NCI-H345 treated with DMSO at 0.1 percent for 48 hours (cell line): Measurements from ENCODE around the gene CIDEC.
"Not testable (repeated sequence)": the region's sequence is repeated elsewhere in the genome, so short reads cannot be mapped to it uniquely, and the experiment has no call there.

ENCODE experiments used
- DNase-seq: peaks from one replicate; lab custom pipeline; 2025; ENCODE audit not compliant: unreplicated experiment; lab: John Stamatoyannopoulos, UW

The CIDEC gene

DNA sequence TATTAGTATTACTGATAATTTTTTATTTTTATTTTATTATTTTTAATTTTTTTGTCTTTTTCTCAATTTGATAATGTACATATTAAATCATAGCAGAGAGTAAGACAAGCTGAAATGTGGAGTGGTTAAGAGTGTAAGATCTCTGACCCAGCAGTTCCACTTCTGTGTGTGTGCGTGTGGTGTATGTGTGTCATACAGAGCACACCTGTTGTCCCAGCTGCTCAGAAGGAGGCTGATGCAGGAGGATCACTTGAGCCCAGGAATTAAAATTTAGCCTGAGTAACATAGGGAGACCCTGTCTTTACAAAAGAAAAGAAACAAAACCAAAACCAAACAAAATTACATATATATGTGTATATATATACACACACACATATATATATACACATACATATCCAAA, 1.4 kb upstream of the CIDEC start:
- DNase-seq, result no peak

DNA sequence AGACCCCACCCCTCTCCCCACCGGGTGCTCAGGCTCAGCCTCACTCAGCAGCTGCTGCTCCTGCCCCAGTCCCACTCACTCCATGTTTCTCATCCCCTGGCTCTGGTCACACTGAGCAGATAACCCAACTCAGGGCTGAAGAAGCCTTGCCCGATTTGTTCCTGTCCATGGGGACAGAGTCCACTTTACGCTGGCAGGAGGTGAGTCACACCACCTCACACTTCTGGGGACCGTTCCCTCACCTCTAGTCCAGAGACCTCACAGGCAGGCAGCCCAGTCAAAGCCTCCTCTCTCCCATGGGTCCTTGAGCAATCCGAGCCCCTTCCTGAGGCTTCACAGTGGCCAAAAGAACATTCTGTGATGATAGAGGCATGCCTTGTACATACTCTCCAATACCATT, 1.4 kb downstream of the CIDEC start:
- no peak for DNase-seq

DNA sequence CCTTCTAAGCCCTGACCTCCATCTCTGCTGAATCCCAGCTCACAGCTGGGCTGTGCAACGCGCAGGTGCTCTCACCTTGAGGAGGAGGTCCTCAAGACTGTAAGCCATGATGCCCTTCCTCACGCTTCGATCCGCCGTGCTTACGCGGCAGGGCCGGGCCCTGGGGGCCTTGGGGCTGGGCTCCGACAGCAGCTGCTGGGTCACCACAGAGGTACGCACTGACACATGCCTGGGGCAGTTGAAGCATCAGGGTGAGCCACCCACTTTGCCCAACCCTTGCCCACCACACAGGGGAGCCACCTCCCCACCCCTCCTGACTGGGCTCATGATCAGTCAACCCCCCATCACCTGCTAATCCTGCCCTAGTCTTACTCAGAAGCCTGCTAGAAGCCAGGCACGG, 3.1 kb downstream of the CIDEC start:
- DNase-seq, result no peak

DNA sequence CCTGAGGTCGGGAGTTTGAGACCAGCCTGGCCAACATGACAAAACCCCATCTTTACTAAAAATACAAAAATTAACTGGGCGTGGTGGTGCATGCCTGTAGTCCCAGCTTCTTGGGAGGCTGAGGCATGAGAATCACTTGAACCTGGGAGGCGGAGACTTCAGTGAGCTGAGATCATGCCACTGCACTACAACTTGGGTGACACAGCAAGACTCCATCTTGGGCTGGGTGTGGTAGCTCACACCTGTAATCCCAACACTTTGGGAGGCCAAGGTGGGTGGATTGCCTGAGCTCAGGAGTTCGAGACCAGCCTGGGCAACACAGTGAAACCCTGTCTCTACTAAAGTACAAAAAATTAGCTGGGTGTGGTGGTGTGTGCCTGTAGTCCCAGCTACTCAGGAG, 3.8 kb downstream of the CIDEC start:
- not testable (repeated sequence) for DNase-seq

DNA sequence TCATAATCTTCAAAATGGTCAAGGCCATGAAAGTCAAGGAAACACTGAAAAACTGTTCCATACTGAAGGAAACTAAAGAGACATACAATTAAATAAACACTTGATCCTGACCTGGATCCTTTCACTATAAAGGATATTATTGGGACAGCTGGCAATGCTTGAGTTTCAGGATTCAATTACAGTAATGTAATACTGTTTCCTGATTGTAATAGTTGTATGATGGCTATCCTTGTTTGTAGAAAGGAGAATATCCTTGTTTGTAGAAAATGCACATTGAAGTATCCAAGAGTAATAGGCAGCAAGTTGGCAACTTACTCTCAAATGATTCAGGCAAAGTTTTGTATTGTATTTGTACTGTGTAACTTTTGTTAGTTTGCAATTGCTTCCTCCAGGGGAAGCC, 4.6 kb downstream of the CIDEC start:
- no peak for DNase-seq

DNA sequence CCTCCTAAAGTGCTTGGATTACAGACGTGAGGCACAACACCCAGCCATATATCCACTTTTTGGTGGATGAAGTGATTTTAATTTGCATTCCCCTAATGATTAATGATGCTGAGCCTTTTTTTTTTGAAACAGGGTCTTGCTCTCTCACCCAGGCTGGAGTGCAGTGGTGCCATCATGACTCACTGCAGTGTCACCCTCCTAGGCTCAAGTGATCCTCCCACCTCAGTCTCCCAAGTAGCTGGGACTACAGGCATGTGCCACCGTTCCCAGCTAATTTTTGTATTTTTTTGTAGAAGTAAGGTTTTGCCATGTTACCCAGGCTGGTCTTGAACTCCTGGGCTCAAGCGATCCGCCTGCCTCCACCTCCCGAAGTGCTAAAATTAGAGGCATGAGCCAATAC, 8.0 kb downstream of the CIDEC start:
- DNase-seq, result not testable (repeated sequence)

DNA sequence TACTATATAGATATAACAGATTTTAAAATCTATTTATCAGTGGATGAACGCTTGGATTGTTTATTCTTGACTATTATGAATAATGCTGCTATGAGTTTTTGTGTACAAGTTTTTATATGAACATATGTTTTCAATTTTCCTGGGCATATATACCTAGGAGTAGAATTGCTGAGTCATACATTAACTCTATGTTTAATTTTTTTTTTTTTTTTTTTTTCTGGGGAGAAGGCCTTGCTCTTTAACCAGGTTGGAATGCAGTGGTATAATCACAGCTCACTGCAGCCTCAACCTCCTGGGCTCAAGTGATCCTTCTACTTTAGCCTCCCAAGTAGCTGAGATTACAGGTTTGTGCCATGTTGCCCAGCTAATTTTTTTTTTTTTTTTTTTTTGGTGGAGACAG, 9.1 kb downstream of the CIDEC start:
- DNase-seq, result no peak

DNA sequence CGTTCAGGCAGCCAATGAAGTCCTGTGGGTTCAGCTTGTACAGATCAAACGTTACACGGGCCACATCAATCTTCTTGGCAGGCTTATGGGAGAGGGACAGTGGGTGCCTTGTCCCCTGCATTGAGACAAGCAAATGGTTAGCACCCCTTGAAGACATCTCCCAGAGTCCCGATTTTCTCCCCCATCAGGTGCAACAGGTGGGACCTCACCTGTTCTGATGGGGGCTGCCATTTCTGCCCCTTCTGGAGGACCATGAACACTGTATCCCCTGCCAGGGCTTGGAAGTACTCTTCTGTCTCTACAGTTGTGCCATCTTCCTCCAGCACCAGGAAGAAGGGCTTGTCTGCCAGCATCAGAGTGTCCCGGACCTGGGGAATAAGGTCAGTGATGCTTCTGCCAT, 10.1 kb downstream of the CIDEC start:
- no peak for DNase-seq

DNA sequence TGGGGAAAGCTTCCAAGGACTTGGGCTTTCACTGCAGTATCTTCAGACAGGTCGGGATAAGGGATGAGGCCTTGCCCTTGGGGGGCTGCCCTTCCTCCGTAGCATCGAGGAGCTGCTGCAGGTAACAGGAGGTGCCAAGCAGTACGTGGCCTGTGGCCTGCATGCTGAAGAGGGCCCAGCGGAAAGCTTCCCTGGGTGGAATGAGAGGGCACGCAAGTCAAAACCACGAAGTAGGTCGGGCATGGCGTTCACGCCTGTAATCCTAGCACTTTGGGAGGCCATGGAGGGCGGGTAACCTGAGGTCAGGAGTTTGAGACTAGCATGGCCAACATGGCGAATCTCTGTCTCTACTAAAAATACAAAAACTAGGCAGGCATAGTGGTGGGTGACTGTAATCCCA, 12.9 kb downstream of the CIDEC start:
- no peak for DNase-seq

DNA sequence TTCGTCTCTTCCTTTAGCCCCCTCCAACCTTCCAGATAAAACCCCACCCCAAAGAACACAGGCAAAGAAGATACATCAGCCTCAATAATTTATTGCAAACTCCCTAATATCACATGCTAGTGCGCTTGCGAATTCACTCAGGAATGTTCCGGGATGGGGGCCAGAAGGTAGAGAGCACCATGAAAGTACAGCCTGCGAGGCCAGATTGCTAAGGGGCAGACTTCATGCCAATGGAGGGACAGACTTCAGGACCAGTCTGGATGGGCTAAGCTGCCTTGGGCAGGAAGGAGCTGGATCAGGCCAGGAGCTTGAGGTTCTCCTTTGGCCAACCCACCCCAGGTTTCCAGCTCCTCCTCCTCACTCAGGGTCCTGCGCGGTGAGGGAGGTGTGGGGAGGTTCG, 13.4 kb downstream of the CIDEC start:
- DNase-seq, result no peak

DNA sequence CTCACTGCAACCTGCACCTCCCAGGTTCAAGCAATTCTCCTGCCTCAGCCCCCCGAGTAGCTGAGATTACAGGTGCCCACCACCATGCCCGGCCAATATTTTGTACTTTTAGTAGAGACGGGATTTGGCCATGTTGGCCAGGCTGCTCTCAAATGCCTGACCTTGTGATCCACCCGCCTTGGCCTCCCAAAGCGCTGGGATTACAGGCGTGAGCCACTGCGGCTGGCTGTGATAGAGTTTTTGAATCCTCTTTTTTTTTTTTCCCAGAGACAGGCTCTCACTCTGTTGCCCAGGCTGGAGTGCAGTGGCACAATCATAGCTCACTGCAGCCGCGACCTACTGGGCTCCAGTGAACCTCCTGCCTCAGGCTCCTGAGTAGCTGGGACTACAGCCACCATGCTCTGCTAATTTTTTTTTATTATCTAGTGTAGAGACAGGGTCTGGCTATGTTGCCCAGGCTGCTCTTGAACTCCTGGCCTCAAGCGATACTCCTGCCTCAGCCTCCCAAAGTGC, 14.9 kb downstream of the CIDEC start:
- DNase-seq, result not testable (repeated sequence)

DNA sequence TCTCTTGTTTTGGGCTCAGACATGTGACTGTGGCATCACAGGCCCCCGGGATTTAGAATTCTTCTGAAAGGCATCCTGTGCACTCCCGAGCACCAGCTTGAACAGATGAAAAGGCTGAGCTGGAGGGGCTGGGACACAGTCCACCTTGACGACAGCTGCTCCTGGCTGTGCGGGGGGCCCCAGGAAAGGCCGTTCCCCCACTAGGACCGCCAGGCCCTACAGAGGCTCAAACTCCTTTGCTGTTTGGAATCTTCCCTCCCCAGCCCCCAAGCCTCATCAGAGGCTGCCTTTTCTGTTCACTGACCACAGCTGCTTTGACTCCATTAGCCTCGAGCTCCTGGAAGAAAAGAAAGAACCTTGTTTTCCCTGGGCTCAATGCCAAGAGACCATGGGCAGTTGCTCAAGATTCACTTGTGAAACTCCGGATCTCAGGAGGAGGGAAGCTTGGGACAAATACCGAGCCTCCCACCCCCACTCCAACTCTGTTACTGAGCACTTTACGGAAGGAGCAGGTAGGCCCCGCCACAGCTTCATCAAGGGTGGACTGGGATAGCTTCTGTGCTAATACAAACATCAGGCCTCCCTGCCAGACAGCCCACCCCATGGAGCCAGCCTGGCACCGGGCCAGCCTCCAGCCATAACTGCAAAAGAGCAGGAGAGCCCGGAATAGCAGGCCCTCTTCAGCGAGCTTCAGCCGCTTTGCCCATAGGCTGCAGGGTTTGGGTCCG, 15.7 kb downstream of the CIDEC start:
- DNase-seq, result peak; percentile 52

DNA sequence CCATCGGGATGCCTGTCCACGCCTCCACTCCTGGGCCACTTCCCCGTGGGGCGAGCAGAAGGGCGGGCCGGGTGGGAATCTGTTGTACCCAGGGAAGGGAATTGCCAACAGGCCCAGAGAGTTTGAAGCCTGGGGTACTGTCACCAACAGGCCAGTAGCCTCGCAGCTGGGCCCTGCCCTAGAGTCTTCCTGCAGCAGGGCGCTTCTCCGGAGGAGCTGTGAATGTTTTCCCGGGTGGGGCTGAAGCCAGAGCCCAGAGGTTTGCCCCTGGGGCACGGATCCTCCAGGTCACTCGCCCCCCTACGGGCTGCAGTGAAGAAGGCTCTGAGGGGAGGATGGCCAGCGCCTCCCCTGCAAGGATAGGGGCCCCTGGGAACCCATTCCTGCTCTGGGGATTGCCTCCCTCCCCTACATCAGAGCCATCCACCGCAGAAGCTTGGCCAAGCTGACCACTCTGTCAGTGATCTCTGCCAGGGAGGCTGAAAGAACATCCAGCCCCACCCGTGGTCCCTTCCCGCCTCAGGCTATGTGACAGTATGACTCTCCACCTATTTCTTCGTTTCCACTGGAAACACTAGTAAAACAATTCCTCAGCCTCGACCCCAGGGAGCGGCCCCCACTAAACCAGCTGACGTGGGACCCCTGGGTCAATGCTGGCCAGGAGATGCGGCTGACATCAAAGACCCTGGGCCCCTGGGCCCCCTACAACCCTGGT, 16.8 kb downstream of the CIDEC start:
- no peak for DNase-seq

DNA sequence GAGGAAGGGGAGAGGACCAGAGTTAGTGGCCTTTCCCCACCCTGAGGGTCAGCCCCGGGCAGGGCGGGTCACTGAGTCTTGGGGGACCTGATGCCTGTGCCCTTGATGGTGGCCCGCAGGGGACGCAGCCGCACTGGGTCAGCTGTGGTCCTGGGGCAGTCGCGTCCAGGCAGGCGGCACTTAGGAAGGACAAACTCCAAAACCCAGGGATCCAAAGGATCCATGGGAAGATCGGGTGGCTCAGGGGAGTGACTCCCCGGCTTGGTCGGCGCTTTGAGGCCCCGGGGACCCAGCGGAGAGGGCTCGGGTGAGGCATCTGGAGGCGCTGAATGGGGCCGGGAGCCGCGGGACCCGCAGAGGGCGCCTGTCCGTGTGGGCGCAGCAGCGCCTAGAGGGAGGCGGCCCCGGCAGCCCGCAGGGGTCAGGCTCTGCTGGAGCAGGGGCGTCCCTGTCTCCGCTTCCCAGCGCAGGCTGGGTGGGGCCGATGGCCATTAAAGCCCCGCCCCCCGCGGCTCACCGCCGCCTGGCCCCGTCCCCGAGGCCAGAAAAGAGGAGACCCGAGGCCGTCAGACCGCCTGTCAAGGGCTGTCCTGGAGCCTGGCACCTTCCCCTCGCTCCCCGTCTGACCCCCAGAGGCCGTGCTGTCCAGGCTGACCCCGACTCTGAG, 17.5 kb downstream of the CIDEC start:
- no peak for DNase-seq

DNA sequence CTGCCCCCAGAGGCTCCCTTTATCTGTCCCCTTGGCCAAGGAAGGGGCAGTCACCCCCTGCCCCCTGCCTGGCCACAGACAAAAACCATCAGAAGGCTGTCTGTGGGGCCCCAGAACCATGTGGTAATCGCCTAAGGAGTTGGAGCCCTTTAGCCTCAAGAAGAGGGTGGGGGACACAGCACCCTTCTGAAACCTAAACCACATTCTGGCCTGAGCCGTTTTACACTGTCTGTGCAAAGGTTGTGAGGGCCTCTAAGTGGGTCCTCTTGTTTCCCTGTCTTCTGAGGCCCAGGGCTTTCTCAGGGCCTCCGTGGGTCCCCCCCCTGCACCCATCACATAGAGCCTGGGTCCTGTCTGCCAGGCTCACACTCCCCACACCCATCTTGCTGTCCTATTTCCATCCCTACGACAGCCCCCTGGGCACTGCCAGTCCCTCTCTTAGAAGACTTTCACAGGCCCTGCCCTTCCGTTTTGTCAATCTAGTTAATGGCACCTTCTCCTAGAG, 18.4 kb downstream of the CIDEC start:
- no peak for DNase-seq

DNA sequence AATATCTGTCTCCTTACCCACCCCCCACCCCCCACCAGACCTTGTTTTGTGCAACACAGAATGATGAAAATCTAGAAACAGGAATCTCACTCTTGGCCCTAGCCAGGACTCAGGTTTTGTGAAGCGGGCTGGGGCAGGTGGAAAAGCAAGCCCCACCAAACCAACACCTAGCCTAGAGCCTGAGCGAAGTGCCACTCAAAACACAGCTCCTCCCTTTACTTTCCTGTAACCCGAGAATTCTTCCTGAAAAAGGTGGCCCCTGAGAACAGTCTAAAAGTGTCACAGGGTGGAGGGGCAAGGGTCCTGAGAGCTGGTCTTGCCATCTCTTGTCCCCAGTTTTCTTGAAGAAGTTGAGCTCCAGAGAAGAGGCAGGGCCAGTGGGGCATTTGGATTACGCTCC, 18.9 kb downstream of the CIDEC start:
- DNase-seq, result no peak

DNA sequence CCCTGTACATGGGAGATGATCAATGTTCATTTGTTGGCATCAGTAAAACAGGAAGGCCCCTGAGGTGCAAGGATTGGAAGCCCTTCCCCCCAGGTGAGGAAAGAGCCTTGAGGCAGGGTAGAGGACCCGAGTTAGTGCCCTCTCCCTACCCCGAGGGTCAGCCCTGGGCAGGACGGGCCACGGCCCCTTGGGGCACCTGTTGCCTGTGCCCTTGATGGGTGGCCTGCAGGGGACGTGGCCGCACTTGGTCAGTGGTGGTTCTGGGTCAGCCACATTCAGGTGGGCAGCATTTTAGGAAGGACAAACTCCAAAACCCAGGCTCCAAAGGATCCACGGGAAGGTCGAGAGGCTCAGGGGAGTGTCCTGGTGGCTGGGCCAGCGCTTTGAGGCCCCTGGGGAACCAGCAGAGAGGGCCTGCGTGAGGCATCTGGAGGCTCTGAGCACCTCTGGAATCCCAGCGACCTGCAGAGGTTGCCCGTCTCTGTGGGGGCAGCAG, 20.5 kb downstream of the CIDEC start:
- DNase-seq, result no peak

DNA sequence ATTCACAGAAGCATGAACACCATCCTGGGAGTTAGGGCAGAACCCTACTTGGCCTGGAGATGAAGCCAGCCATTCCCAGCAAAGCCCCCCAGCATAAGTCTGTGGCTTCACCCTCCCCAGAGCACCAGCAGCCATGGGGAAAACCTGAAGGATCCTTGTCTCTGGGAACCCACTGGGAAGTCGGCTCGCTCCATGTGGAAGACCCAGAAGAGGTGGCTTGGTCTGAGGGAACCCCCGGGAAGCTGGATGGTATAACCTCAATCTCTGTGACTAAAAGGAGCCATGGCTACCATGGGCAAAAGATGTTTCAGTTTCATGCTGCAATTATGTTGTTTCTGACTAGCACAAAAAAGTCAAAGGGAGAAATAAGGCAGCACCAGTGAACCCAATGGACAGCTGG, 24.5 kb downstream of the CIDEC start:
- DNase-seq, result no peak

DNA sequence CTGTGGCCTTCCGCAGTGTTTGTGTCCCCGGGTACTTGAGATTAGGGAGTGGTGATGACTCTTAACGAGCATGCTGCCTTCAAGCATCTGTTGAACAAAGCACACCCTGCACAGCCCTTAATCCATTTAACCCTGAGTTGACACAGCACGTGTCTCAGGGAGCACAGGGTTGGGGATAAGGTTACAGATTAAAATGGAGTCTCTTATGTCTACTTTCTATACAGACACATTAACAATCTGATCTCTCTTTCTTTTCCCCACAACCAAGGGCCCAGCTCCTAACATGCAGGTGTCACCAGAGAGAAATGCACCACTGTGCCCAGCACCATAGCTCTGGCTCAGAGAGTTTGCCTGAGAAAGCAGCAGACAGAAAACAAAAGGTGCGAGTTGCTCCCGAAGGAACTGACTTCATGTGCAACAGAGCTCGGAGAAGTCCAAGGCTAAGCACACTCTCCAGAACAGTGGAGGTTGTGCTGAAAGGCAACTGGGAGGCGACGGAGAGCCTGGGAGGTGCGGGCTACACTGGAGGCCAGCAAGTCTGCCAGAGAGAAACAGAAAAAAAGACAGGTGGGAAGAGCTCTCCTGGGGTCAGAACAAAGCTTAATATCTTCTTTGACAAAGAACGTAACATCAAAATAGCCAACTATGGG, 25.6 kb downstream of the CIDEC start:
- DNase-seq, result not testable (repeated sequence)

DNA sequence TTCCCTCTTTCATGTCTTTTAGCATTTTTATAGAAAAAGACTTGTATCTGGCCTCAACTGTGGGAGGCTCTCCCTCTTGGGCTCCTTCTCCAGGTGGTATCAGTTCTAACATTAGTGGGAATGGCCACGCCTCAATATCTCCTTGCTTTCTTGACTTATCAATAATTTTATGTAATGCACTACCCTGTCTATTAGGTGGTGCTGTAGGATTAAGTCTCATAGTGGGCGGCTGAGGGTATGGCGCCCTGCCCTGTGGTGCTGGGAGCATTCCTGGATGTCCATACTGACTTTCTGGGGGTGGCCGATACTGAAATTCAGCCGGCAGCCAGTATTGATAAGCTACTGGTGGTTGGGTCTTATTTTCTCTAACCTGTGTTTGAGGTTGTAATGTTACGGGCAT, 27.5 kb downstream of the CIDEC start:
- no peak for DNase-seq

DNA sequence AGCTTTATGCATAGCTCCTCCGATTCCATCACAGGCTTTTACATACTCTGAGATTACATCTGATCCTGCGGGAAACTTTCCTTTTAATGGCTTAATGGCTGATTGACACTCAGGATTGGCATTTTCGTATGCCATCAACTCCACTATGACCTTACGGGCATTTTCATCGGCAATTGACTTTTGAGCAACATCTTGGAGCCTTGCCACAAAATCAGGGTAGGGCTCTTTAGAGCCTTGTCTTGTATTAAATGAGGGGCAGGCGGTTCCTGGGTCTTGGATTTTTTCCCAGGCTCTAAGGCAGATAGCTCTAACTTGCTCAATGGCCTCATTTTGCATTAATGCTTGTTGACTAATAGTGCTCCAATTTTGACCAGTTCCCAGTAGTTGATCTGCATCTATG, 28.1 kb downstream of the CIDEC start:
- DNase-seq, result not testable (repeated sequence)
